Left lung (tissue), 10 donors: Measurements from ENCODE around the gene DUSP16. TPM values are rescaled to one million over a fixed set of nuclear protein-coding genes. Genes with fewer than 3 reads are reported as not detected.

Experiments
- ATAC-seq: fragments of 200-7000 bp; cut with Tn5 transposase; one replicate; pipeline ENCODE4 v1.9.1; 2020; ENCODE audit warnings: moderate library complexity
- DNase-seq, 4 donors: peaks; one replicate each; pipeline ENCODE4 v3.0.0-alpha.2; 2013 to 2020
- H3K27ac ChIP-seq, 2 donors: fragments of 200-600 bp; sonication (generic) in 1 of 2; one replicate each; pipeline versions ENCODE4 v1.5.0 to v1.8.0; 2020 to 2021
- H3K27me3 ChIP-seq, 2 donors: fragments of 200-600 bp; sonication (generic) in 1 of 2; one replicate each; pipeline versions ENCODE4 v1.5.0 to v1.8.0; 2020 to 2021
- H3K36me3 ChIP-seq, 2 donors: fragments of 200-600 bp; sonication (generic) in 1 of 2; one replicate each; pipeline versions ENCODE4 v1.5.0 to v1.8.0; 2020 to 2021
- H3K4me1 ChIP-seq, 2 donors: fragments of 200-600 bp; one replicate each; pipeline ENCODE4 v1.8.0; 2021
- H3K4me3 ChIP-seq, 2 donors: fragments of 200-600 bp; sonication (generic) in 1 of 2; one replicate each; pipeline versions ENCODE4 v1.5.0 to v1.8.0; 2020 to 2021; ENCODE audit warnings: mild to moderate bottlenecking in 1 of 2
- H3K9me3 ChIP-seq, 2 donors: fragments of 200-600 bp; sonication (generic) in 1 of 2; one replicate each; pipeline versions ENCODE4 v1.5.0 to v1.8.0; 2020 to 2021
- intact Hi-C, 2 donors: fragments of 100-400 bp; cut with DNase I; formaldehyde crosslinking; loops; one replicate each; pipeline versions ENCODE4 v1.11.2 to v1.14.2; 2022
- polyA plus RNA-seq, 6 donors: library from polyadenylated mRNA; unstranded; fragments of 120-200 nt; gene quantifications; one replicate each; pipeline ENCODE4 v1.2.1, GENCODE V29; 2013; ENCODE audit not compliant: insufficient read length in 6 of 6
- total RNA-seq, 2 donors: library from RNA; stranded (reverse); fragmentation: NEBNext Ultra II Directional; extraction: Animal tissue kit (Norgen Biotek cat#: 25700); gene quantifications; one replicate each; pipeline ENCODE4 v1.2.1, GENCODE V29; 2021
- TF ChIP-seq, protein P1 (sequence below), 2 donors: fragments of 200-600 bp; sonication (generic) in 1 of 2; IDR thresholded peaks; one replicate each; pipeline versions ENCODE4 v1.5.0 to v1.8.0; 2021; ENCODE audit warnings: antibody characterized with exemption in 2 of 2
- donor health status: DM: no; HTN: yes; CAD: no.
- donor health status: DM: no; HTN: no; CAD: no.

DUSP16 gene
- total and polyA plus RNA-seq, 8 donors = 31.7 to 45.6 (median 35.5) TPM

DNA sequence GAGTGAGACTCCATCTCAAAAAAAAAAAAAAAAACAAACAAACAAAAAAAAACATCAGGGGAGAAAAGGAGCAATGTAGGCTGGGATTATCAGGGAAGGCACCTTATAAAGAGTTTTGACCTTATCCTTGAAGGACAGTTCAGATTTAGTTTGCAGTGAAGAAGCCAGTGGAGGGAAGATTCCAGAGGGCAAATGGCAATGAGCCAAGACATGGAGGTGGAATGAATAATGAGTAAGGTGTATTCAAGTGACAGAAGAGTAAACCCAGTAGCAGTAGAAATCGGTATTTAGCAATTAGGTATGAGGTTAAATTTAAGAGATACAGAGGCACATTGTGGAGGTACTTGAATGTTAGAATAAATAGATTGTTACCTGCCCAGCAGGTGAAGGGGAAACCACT lies 2.2 kb upstream of the DUSP16 start:
- no peak overlapping the region for H3K4me3 ChIP-seq
- no peak overlapping the region for H3K27ac ChIP-seq
- H3K4me1 ChIP-seq = peaks cover 5 to 29% of the 10 kb centered on the region in 2 donors
- DNase-seq = no peak
- intact Hi-C loops = loop anchor here in 1 of 2 donors (10.0 kb wide), 1 partner anchor 190 kb away; no protein-coding TSS in a partner anchor
- TF ChIP-seq, protein P1, sequence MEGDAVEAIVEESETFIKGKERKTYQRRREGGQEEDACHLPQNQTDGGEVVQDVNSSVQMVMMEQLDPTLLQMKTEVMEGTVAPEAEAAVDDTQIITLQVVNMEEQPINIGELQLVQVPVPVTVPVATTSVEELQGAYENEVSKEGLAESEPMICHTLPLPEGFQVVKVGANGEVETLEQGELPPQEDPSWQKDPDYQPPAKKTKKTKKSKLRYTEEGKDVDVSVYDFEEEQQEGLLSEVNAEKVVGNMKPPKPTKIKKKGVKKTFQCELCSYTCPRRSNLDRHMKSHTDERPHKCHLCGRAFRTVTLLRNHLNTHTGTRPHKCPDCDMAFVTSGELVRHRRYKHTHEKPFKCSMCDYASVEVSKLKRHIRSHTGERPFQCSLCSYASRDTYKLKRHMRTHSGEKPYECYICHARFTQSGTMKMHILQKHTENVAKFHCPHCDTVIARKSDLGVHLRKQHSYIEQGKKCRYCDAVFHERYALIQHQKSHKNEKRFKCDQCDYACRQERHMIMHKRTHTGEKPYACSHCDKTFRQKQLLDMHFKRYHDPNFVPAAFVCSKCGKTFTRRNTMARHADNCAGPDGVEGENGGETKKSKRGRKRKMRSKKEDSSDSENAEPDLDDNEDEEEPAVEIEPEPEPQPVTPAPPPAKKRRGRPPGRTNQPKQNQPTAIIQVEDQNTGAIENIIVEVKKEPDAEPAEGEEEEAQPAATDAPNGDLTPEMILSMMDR (IDR thresholded peaks at IDR 0.05) = no peak
- H3K27me3 ChIP-seq = no peaks in the 10 kb centered on the region
- ATAC-seq = no peak
- H3K9me3 ChIP-seq = no peaks in the 10 kb centered on the region
- no peaks in the 10 kb centered on the region for H3K36me3 ChIP-seq

DNA sequence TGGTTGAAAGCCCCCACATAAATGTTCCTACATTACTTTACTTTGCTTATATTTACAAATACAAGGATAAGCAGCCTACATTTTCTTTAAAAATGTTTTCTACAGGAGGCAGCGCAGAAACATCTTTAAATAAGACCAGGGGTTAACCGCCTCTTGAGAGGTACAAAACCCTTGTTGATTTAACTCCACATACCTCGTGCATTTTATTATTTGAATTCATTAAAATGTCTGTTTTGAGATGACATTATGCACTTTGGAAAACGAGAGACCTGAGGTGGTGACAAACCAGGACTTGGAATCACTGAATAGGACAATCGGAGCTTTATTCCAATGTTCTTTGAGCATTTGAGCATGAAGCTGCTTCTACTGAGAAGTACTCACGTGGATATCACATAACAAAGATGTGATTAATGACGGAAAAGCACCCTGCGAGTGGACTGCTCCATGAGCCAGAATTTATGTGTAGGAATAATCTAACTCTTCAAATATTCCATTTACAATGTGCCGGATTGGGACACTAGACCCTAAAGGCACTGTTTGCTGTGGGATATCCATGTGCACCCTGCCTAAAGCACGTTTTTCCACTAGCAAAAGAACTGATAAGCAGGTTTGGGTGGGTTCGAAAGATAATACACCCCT lies 746 bp upstream of the DUSP16 start:
- no peak for ATAC-seq
- TF ChIP-seq, protein P1 (IDR thresholded peaks at IDR 0.05) = no peak
- intact Hi-C loops = loop anchor here in 1 of 2 donors (10.0 kb wide), 1 partner anchor 189 kb away; no protein-coding TSS in a partner anchor
- Histone ChIP-seq H3K4me1 (peaks cover 5 to 38% of the 10 kb centered on the region in 2 donors), H3K36me3 (no peaks in the 10 kb centered on the region), H3K9me3 (no peaks in the 10 kb centered on the region), H3K27me3 (no peaks in the 10 kb centered on the region), H3K27ac (peak overlapping the region; percentile 97 to 99), H3K4me3 (peak overlapping the region in 1 of 2 donors; percentile 62)
- peak in 2 of 4 donors; percentile 22 to 43 for DNase-seq

DNA sequence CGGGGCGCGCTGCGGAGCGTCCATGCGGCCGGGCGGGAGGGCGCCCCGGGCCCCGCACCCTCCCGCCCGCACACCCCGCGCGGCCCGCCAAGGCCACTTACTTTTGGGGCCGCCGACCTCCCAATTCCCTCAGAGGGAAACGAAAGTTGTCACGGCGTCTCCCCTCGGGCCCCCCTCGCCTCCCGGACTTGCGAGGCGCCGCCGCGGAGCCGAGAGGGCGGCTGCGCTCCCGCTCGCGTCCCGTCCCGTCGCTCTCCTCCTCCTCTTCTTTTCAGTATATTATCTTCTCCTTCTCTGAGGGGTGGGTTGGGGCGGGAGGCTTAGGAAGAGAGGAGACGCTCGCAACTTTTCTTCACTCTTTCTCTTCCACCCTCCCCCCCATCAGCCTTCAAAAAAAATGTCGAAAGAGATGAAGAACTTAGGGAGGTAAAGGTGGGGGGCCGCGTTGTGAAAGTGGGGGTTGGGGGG lies 613 bp downstream of the DUSP16 start:
- H3K4me3 ChIP-seq = peak overlapping the region; percentile 61 to 62
- H3K27me3 ChIP-seq = no peaks in the 10 kb centered on the region
- H3K9me3 ChIP-seq = no peaks in the 10 kb centered on the region
- intact Hi-C loops = loop anchor here in 1 of 2 donors (10.0 kb wide), 1 partner anchor 187 kb away; no protein-coding TSS in a partner anchor
- DNase-seq (peak in 2 of 4 donors; percentile 34 to 84), ATAC-seq (no peak)
- peaks cover 5 to 38% of the 10 kb centered on the region in 2 donors for H3K4me1 ChIP-seq
- H3K27ac ChIP-seq = peak overlapping the region; percentile 97 to 99
- no peaks in the 10 kb centered on the region for H3K36me3 ChIP-seq
- TF ChIP-seq, protein P1 (IDR thresholded peaks at IDR 0.05) = no peak

DNA sequence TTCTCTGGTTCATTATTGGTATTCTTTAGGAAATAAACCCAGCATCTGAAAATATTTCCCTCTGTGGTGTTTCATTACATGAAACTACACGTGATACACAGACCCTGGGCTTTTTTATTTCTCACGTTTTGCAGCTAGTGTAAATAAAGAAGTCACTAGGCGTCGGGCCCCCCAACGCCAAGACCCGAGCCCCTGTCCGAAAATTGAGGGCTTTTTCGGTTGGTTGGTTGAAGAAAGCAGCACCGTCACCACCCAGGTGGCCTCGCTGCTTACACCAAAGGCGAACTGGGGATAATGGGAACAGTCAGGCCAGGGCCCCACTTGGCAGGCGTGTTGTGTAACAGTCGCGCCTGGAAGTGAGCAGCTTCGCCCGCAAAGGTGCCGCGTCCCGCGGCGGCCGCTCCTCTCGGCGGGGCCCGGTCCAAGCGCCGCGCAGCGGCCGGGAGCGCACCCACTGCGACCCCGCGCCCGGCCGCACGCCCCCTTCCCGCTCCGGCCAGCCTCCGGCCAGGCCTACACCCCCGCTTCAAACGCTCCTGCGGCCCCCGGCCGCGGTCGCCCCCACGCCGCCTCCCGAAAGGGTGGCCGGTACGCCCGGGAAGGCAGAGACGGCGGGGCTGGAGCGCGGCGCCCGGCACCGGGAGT lies 1.2 kb downstream of the DUSP16 start:
- peak overlapping the region; percentile 97 to 99 for H3K27ac ChIP-seq
- H3K9me3 ChIP-seq = no peaks in the 10 kb centered on the region
- no peaks in the 10 kb centered on the region for H3K36me3 ChIP-seq
- no peaks in the 10 kb centered on the region for H3K27me3 ChIP-seq
- intact Hi-C loops = loop anchor here in 1 of 2 donors (10.0 kb wide), 1 partner anchor 187 kb away; no protein-coding TSS in a partner anchor
- peaks cover 5 to 41% of the 10 kb centered on the region in 2 donors for H3K4me1 ChIP-seq
- DNase-seq (peak; percentile 51 to 90 (median 66)), ATAC-seq (peak; percentile 14)
- TF ChIP-seq, protein P1 (IDR thresholded peaks at IDR 0.05) = no peak
- H3K4me3 ChIP-seq = peak overlapping the region; percentile 61 to 62
